Loucy (cell line): ENCODE results near the gene PRELP.

ENCODE experiments used
- H2AFZ ChIP-seq: fragments of 200-600 bp; sonication (generic); 2 replicates; pipeline ENCODE4 v1.6.0; 2016; ENCODE audit warnings: antibody characterized with exemption, mild to moderate bottlenecking, low read length, moderate library complexity
- H3F3A ChIP-seq: fragments of 200-600 bp; 2 replicates; pipeline ENCODE4 v1.6.0; 2016; ENCODE audit warnings: antibody characterized with exemption, low read depth, mild to moderate bottlenecking
- H3K27me3 ChIP-seq: fragments of 200-600 bp; sonication (generic); 2 replicates; pipeline ENCODE4 v1.6.1; 2014; ENCODE audit warnings: low read length, mild to moderate bottlenecking; ENCODE audit not compliant: insufficient read depth, poor library complexity, severe bottlenecking
- H3K36me3 ChIP-seq: fragments of 200-600 bp; sonication (generic); 2 replicates; pipeline ENCODE4 v1.6.1; 2016; ENCODE audit warnings: low read length; ENCODE audit not compliant: insufficient read depth
- H3K4me1 ChIP-seq: fragments of 200-600 bp; sonication (generic); 2 replicates; pipeline ENCODE4 v1.5.1; 2014; ENCODE audit warnings: low read length, mild to moderate bottlenecking; ENCODE audit not compliant: insufficient read depth, poor library complexity, severe bottlenecking
- H3K4me2 ChIP-seq: fragments of 200-600 bp; sonication (generic); 2 replicates; pipeline ENCODE4 v1.6.0; 2014; ENCODE audit warnings: antibody characterized with exemption, low read length, low read depth, mild to moderate bottlenecking; ENCODE audit not compliant: poor library complexity, severe bottlenecking
- H3K4me3 ChIP-seq: fragments of 200-600 bp; sonication (generic); 2 replicates; pipeline ENCODE4 v1.5.1; 2014; ENCODE audit warnings: low read length, mild to moderate bottlenecking, mixed read lengths; ENCODE audit not compliant: poor library complexity, severe bottlenecking
- H3K79me2 ChIP-seq: fragments of 200-600 bp; sonication (generic); 2 replicates; pipeline ENCODE4 v1.6.1; 2014; ENCODE audit warnings: low read length; ENCODE audit not compliant: insufficient read depth
- H3K9ac ChIP-seq: fragments of 200-600 bp; sonication (generic); 2 replicates; pipeline ENCODE4 v1.6.0; 2014; ENCODE audit warnings: mild to moderate bottlenecking, low read depth, low read length, moderate library complexity; ENCODE audit not compliant: poor library complexity, severe bottlenecking
- H3K9me2 ChIP-seq: fragments of 200-600 bp; sonication (generic); replicated peaks from 2 replicates; pipeline ENCODE4 v1.6.1; 2016; ENCODE audit warnings: low read depth, low read length, mixed read lengths
- H3K9me3 ChIP-seq: fragments of 200-600 bp; sonication (generic); 2 replicates; pipeline ENCODE4 v1.6.1; 2014; ENCODE audit warnings: mild to moderate bottlenecking, antibody characterized with exemption, low read length, low read depth; ENCODE audit not compliant: insufficient read depth
- H4K20me1 ChIP-seq: fragments of 200-600 bp; sonication (generic); 2 replicates; pipeline ENCODE4 v1.6.0; 2014; ENCODE audit warnings: antibody characterized with exemption, low read length, mild to moderate bottlenecking; ENCODE audit not compliant: insufficient read depth, poor library complexity, severe bottlenecking
- EZH2phosphoT487 ChIP-seq: fragments of 200-600 bp; IDR thresholded peaks from 2 replicates; pipeline ENCODE4 v1.6.1; 2018; ENCODE audit warnings: antibody characterized with exemption, mild to moderate bottlenecking, moderate library complexity, borderline replicate concordance
- TF ChIP-seq, protein P1 (sequence below): fragments of 200-600 bp; sonication (generic); conservative IDR thresholded peaks from 2 replicates; pipeline ENCODE4 v1.5.1; 2014; ENCODE audit warnings: mild to moderate bottlenecking, antibody characterized with exemption, low read length

Gene PRELP

DNA sequence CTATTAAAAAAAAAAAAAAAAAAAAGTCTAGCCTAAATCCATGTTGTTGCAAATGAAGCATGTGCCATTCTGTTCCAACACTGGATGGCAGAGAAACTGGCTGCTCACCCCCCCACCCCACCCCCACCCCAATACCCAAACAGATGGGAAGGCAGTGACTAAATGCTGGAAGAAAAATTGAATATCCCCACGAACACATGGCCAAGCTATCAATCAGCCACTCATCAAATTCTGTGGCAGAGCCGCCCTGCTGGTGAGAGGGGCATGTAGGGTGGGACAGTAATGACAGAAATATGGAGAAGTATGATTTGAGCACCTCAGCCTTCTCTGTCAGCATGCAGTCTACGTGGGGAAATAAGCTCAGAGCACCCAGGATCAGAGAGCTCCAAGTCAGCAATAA is 52.5 kb downstream of the PRELP start:
- H3K9me3 ChIP-seq = no peaks in the 10 kb centered on the region
- TF ChIP-seq EZH2phosphoT487 = no peak
- TF ChIP-seq, protein P1, sequence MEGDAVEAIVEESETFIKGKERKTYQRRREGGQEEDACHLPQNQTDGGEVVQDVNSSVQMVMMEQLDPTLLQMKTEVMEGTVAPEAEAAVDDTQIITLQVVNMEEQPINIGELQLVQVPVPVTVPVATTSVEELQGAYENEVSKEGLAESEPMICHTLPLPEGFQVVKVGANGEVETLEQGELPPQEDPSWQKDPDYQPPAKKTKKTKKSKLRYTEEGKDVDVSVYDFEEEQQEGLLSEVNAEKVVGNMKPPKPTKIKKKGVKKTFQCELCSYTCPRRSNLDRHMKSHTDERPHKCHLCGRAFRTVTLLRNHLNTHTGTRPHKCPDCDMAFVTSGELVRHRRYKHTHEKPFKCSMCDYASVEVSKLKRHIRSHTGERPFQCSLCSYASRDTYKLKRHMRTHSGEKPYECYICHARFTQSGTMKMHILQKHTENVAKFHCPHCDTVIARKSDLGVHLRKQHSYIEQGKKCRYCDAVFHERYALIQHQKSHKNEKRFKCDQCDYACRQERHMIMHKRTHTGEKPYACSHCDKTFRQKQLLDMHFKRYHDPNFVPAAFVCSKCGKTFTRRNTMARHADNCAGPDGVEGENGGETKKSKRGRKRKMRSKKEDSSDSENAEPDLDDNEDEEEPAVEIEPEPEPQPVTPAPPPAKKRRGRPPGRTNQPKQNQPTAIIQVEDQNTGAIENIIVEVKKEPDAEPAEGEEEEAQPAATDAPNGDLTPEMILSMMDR = peak; percentile 19; the same call in 1 of the 2 replicates
- H3K4me3 ChIP-seq = no peak overlapping the region
- H4K20me1 ChIP-seq = no peaks in the 10 kb centered on the region
- no peak overlapping the region for H2AFZ ChIP-seq
- no peak overlapping the region for H3K4me2 ChIP-seq
- H3K9me2 ChIP-seq = no peaks in the 10 kb centered on the region
- H3K27me3 ChIP-seq = no peaks in the 10 kb centered on the region
- peaks cover 6% of the 10 kb centered on the region for H3K4me1 ChIP-seq
- no peaks in the 10 kb centered on the region for H3F3A ChIP-seq
- H3K36me3 ChIP-seq = no peaks in the 10 kb centered on the region
- H3K79me2 ChIP-seq = no peaks in the 10 kb centered on the region
- H3K9ac ChIP-seq = no peak overlapping the region

DNA sequence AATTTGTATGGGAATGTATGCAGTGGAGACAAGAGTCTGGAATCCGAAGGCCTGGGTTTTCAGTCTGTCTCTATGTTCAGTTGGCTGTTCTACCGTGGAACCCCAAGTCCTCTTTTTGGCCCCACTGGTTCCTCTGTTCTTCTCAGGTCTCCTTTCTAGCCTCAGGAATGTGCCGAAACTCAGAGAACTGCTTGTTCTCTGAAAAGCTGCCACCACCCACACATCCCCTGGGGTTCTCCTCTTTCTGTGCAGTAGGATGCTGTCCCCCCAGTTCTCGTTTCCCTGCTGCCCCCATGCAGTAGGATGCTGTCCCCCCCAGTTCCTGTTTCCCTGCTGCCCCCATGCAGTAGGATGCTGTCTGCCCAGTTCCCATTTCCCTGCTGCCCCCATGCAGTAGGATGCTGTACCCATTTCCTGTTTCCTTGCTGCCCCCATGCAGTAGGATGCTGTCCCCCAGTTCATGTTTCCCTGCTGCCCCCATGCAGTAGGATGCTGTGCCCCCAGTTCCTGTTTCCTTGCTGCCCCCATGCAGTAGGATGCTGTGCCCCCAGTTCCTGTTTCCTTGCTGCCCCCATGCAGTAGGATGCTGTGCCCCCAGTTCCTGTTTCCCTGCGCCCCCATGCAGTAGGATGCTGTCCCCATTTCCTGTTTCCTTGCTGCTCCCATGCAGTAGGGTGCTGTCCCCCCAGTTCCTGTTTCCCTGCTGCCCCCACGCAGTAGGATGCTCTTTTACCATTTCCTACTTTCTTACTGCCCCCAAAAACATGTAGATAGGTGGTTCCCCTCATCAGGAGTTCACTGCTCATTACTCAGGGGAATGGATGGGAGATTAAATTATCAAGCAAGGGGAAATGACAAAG is 53.6 kb downstream of the PRELP start:
- Histone ChIP-seq H3K4me2 (no peak overlapping the region), H2AFZ (0 out of 2 replicates have a peak overlapping the region, but pooled peaks have one; percentile 8), H3K4me3 (no peak overlapping the region), H3K4me1 (peaks cover 6% of the 10 kb centered on the region), H4K20me1 (no peaks in the 10 kb centered on the region), H3K9me3 (no peaks in the 10 kb centered on the region), H3K79me2 (no peaks in the 10 kb centered on the region), H3K9me2 (no peaks in the 10 kb centered on the region), H3F3A (no peaks in the 10 kb centered on the region), H3K36me3 (no peaks in the 10 kb centered on the region), H3K9ac (no peak overlapping the region), H3K27me3 (no peaks in the 10 kb centered on the region)
- TF ChIP-seq EZH2phosphoT487 = no peak
- TF ChIP-seq, protein P1 = no peak

DNA sequence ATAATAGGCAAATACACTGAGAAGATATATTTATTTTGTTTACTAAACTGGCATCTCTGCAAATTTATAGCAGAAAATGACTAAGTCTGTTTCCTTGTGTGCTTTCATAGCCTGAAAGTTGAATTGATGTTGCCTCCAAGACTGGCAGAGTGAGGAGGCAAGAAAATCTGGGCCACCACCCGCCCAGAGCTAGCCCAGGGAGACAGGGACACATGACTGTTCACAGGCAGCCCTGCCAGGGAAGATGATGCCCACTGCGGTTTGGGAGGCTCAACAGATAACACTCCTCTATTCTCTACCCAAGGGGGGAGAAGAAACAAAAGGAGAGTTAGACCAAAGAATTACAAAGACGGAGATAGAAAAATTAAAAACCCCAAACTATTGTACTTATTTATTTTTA is 55.5 kb downstream of the PRELP start:
- Histone ChIP-seq H3K36me3 (no peaks in the 10 kb centered on the region), H3K9ac (no peak overlapping the region), H3K4me1 (peaks cover 6% of the 10 kb centered on the region), H3K79me2 (no peaks in the 10 kb centered on the region), H3F3A (no peaks in the 10 kb centered on the region), H4K20me1 (no peaks in the 10 kb centered on the region), H3K4me2 (no peak overlapping the region), H3K9me3 (no peaks in the 10 kb centered on the region), H2AFZ (no peak overlapping the region), H3K4me3 (no peak overlapping the region), H3K27me3 (no peaks in the 10 kb centered on the region), H3K9me2 (no peaks in the 10 kb centered on the region)
- no peak for TF ChIP-seq EZH2phosphoT487
- TF ChIP-seq, protein P1 = no peak
